ENCODE data around the gene SLX4. TPM values are rescaled to one million over a fixed set of nuclear protein-coding genes. Genes with fewer than 3 reads are reported as not detected.

Gene SLX4
- polyA plus RNA-seq, 1 of the 3 experiments (the other 2 are of a cell fraction): 2.1 TPM

- TF ChIP-seq REST (IDR thresholded peaks at IDR 0.05; ENCODE audit: low read depth, low read length) (no peak), MXI1 (IDR thresholded peaks at IDR 0.05; ENCODE audit: low read depth, low read length) (no peak), NFIC (IDR thresholded peaks at IDR 0.05; ENCODE audit: borderline replicate concordance) (no peak), RCOR1 (IDR thresholded peaks at IDR 0.05; ENCODE audit: low read length) (no peak), GABPA (IDR thresholded peaks at IDR 0.05; ENCODE audit: low read depth) (no peak), TCF12 (IDR thresholded peaks at IDR 0.05) (no peak), MAX (IDR thresholded peaks at IDR 0.05; ENCODE audit: low read depth) (no peak), RAD21 (IDR thresholded peaks at IDR 0.05; ENCODE audit: low read length) (no peak), USF2 (IDR thresholded peaks at IDR 0.05; ENCODE audit: borderline replicate concordance, low read depth, low read length) (no peak), CHD2 (IDR thresholded peaks at IDR 0.05; ENCODE audit: low read length, partially characterized antibody) (no peak), EP300 (IDR thresholded peaks at IDR 0.05; ENCODE audit: borderline replicate concordance in 1 of 2, low read depth in 1 of 2, low read length in 1 of 2) (no peak)
Observed at GRCh38 chr16:3645108-3645503, 33.7 kb upstream of the SLX4 start (continued).

GRCh38 chr16:3643095-3643730 is 31.8 kb upstream of the SLX4 start:
- peak; percentile 39 for DNase-seq
- no peak overlapping the region for H3K4me2 ChIP-seq
- no peaks in the 10 kb centered on the region for H3K27me3 ChIP-seq (ENCODE audit: insufficient read depth)
- no peaks in the 10 kb centered on the region for H3F3A ChIP-seq (replicated peaks; ENCODE audit: insufficient read depth)
- 88% methylated on average over 14 of the region's 14 CpGs for WGBS (ENCODE audit: low lambda C conversion rate)
- POLR2A ChIA-PET: interaction anchor here (0.5 kb wide), 1 partner anchor 11 kb away, joined by 4 read pairs; no protein-coding TSS in a partner anchor
- no peak overlapping the region for H3K9ac ChIP-seq
- no peak for TF ChIP-seq FOSL2 (IDR thresholded peaks at IDR 0.05; ENCODE audit: borderline replicate concordance, low read depth)
- no peaks in the 10 kb centered on the region for H3K9me2 ChIP-seq
- H3K4me3 ChIP-seq (ENCODE audit: low read depth in 2 of 2, low read length in 1 of 2): no peak overlapping the region
- peak overlapping the region in 1 of 2 experiments; percentile 75; a peak in 2 of 4 replicates for H3K27ac ChIP-seq (ENCODE audit: low read depth in 2 of 2, low read length in 1 of 2)
- H3K9me3 ChIP-seq: no peaks in the 10 kb centered on the region
- H3K36me3 ChIP-seq (replicated peaks in 1 of 2; ENCODE audit: control insufficient read depth in 1 of 2, insufficient read depth in 2 of 2, low read length in 1 of 2): peaks cover 0 to 2% of the 10 kb centered on the region in 2 experiments
- H3K79me2 ChIP-seq (ENCODE audit: insufficient read depth): no peaks in the 10 kb centered on the region
- CTCF ChIA-PET: interaction anchor here (0.9 to 1.6 kb wide), 6 partner anchors 10 to 294 kb away, joined by 3 to 5 read pairs (median 4); no protein-coding TSS in a partner anchor
- H4K20me1 ChIP-seq (ENCODE audit: insufficient read depth): no peaks in the 10 kb centered on the region
- H3K4me1 ChIP-seq (ENCODE audit: control insufficient read depth in 1 of 2, insufficient read depth in 2 of 2, low read depth in 1 of 2, low read length in 1 of 2): peaks cover 0 to 28% of the 10 kb centered on the region in 2 experiments; a peak in 1 of 4 replicates
- H2AFZ ChIP-seq (ENCODE audit: low read depth): no peak overlapping the region; the same call in 1 of the 2 replicates

Measured in SK-N-SH (cell line).